DND-41 (cell line): ENCODE data around the gene NUDT16.

ENCODE experiments used
- ATAC-seq: fragments of 200-7000 bp; cut with Tn5 transposase; 3 replicates; pipeline ENCODE4 v1.9.1; 2021; ENCODE audit warnings: low read depth; ENCODE audit not compliant: insufficient read depth
- DNase-seq: peaks from one replicate; pipeline ENCODE4 v3.0.0-alpha.2; 2020
- H2AFZ ChIP-seq: 2 replicates; pipeline ENCODE4 v1.6.0; 2012; ENCODE audit warnings: low read depth, low read length
- H3K27ac ChIP-seq: 2 replicates; pipeline ENCODE4 v1.5.1; 2012; ENCODE audit warnings: low read length, inconsistent platforms
- H3K27me3 ChIP-seq: fragments of 200-600 bp; sonication (generic); 2 replicates; pipeline ENCODE4 v1.6.0; 2012; ENCODE audit warnings: low read length, mild to moderate bottlenecking, inconsistent platforms; ENCODE audit not compliant: insufficient read depth, poor library complexity
- H3K36me3 ChIP-seq: 2 replicates; pipeline ENCODE4 v1.5.1; 2012; ENCODE audit warnings: low read length, inconsistent platforms; ENCODE audit not compliant: insufficient read depth
- H3K4me1 ChIP-seq: 2 replicates; pipeline ENCODE4 v1.5.1; 2012; ENCODE audit warnings: mild to moderate bottlenecking, low read length; ENCODE audit not compliant: insufficient read depth
- H3K4me2 ChIP-seq: 2 replicates; pipeline ENCODE4 v1.6.0; 2012; ENCODE audit warnings: mild to moderate bottlenecking, moderate library complexity, low read length, inconsistent platforms; ENCODE audit not compliant: insufficient read depth
- H3K4me3 ChIP-seq, 2 experiments: fragments of 200-600 bp in 1 of 2; shearing (Covaris generic) in 1 of 2; 2 replicates each; pipeline ENCODE4 v1.5.1; 2012 to 2016; ENCODE audit warnings: inconsistent platforms in 2 of 2, low read length in 2 of 2, mild to moderate bottlenecking in 2 of 2, low read depth in 1 of 2, moderate library complexity in 1 of 2
- H3K79me2 ChIP-seq: 2 replicates; pipeline ENCODE4 v1.6.0; 2012; ENCODE audit warnings: low read length, inconsistent platforms; ENCODE audit not compliant: insufficient read depth
- H3K9ac ChIP-seq: 2 replicates; pipeline ENCODE4 v1.6.0; 2012; ENCODE audit warnings: low read depth, mild to moderate bottlenecking, inconsistent platforms, low read length, moderate library complexity
- H3K9me3 ChIP-seq: 2 replicates; pipeline ENCODE4 v1.5.1; 2012; ENCODE audit warnings: low read length, moderate library complexity, mild to moderate bottlenecking, inconsistent platforms; ENCODE audit not compliant: insufficient read depth, severe bottlenecking
- H4K20me1 ChIP-seq: 2 replicates; pipeline ENCODE4 v1.6.0; 2012; ENCODE audit warnings: low read length; ENCODE audit not compliant: insufficient read depth
- CTCF ChIP-seq: IDR thresholded peaks from 2 replicates; pipeline ENCODE4 v1.5.1; 2012; ENCODE audit warnings: borderline replicate concordance, low read length, moderate library complexity, mild to moderate bottlenecking; ENCODE audit not compliant: poor library complexity, severe bottlenecking; ENCODE audit errors: extremely low read depth
- EZH2 ChIP-seq: IDR thresholded peaks from 3 replicates; pipeline ENCODE4 v1.6.1; 2012; ENCODE audit warnings: borderline replicate concordance, low read depth, mild to moderate bottlenecking, moderate library complexity, low read length, inconsistent platforms; ENCODE audit not compliant: severe bottlenecking

Gene NUDT16

GRCh38 chr3:131431754-131432153, 50.2 kb downstream of the NUDT16 start:
- Histone ChIP-seq H3K36me3 (no peaks in the 10 kb centered on the region), H3K27me3 (no peaks in the 10 kb centered on the region), H3K4me1 (no peaks in the 10 kb centered on the region), H3K27ac (no peak overlapping the region), H4K20me1 (no peaks in the 10 kb centered on the region), H3K4me3 (no peak overlapping the region), H3K9me3 (no peaks in the 10 kb centered on the region), H3K9ac (no peak overlapping the region), H2AFZ (no peak overlapping the region), H3K4me2 (no peak overlapping the region), H3K79me2 (no peaks in the 10 kb centered on the region)
- no peak for DNase-seq
- no peak for ATAC-seq
- TF ChIP-seq CTCF (no peak), EZH2 (no peak)

- Histone ChIP-seq H3K36me3 (no peaks in the 10 kb centered on the region), H3K9ac (no peak overlapping the region), H3K27ac (no peak overlapping the region), H3K4me3 (no peak overlapping the region), H3K4me2 (no peak overlapping the region), H3K9me3 (no peaks in the 10 kb centered on the region), H3K4me1 (no peaks in the 10 kb centered on the region), H3K79me2 (no peaks in the 10 kb centered on the region), H2AFZ (no peak overlapping the region), H4K20me1 (no peaks in the 10 kb centered on the region), H3K27me3 (no peaks in the 10 kb centered on the region)
- DNase-seq (no peak), ATAC-seq (no peak)
- TF ChIP-seq EZH2 (no peak), CTCF (no peak)
Observed at GRCh38 chr3:131432441-131432840, 50.9 kb downstream of the NUDT16 start.

- ATAC-seq (no peak), DNase-seq (no peak)
- Histone ChIP-seq H4K20me1 (no peaks in the 10 kb centered on the region), H3K9me3 (no peaks in the 10 kb centered on the region), H3K27ac (no peak overlapping the region), H3K4me1 (no peaks in the 10 kb centered on the region), H2AFZ (no peak overlapping the region), H3K27me3 (no peaks in the 10 kb centered on the region), H3K36me3 (no peaks in the 10 kb centered on the region), H3K4me3 (no peak overlapping the region), H3K79me2 (no peaks in the 10 kb centered on the region), H3K9ac (no peak overlapping the region), H3K4me2 (no peak overlapping the region)
- TF ChIP-seq EZH2: no peak
Observed at GRCh38 chr3:131435000-131435399, 53.4 kb downstream of the NUDT16 start.
